Measurements from ENCODE around the gene KDSR. TPM values are rescaled to one million over a fixed set of nuclear protein-coding genes. Genes with fewer than 3 reads are reported as not detected.
A peak's percentile ranks its signal among the peaks of the same experiment; 100 is the strongest.

Gene KDSR
- total RNA-seq, 1 donor from 2014 or later, result 31.3 TPM

- Histone ChIP-seq H3K36me3 (peaks cover 89% of the 10 kb centered on the region), H3K27me3 (ENCODE audit: low read depth) (no peaks in the 10 kb centered on the region), H3K27ac (replicated peaks) (no peak overlapping the region), H3K4me1 (peaks cover 35% of the 10 kb centered on the region), H3K9me3 (replicated peaks) (no peaks in the 10 kb centered on the region), H3K4me3 (no peak overlapping the region)
- peak; percentile 64 for TF ChIP-seq CTCF (IDR thresholded peaks at IDR 0.05; ENCODE audit: borderline replicate concordance)
- intact Hi-C loops (cut with micrococcal nuclease), result no loop called here
- no peak for DNase-seq
Observed at GRCh38 chr18:63342206-63342605, 24.8 kb downstream of the KDSR start.

DNA sequence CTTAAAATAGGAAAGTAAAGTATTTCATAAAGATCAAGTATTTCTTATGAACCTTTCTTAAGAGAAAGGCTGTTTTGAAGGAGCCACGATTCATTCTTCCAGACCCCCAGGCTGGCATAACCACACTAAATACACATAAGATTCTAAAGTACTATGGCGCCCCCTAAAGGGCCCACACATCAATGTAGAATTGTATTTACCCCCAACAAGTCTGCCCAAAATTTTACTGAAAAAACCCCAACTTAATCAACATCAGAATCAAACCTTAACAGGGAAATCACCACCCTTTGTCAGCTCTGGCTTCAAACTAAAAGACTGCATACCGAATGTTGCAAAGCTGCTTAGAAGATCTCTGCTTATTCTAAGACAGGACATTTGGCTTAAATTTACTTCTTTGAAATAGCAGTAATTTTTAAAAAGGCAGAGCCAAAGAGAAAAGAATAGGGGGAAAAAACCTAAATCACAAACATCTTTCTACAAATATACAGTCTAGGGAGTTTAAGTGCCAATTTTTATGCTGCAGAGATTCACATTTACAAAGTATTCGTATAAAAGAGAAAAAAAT lies 27.0 kb downstream of the KDSR start:
- Histone ChIP-seq H3K27me3 (ENCODE audit: low read depth) (no peaks in the 10 kb centered on the region), H3K9me3 (replicated peaks) (no peaks in the 10 kb centered on the region), H3K36me3 (peaks cover 88% of the 10 kb centered on the region), H3K4me1 (peaks cover 13% of the 10 kb centered on the region), H3K27ac (replicated peaks) (no peak overlapping the region), H3K4me3 (no peak overlapping the region)
- peak; percentile 59 for TF ChIP-seq CTCF (IDR thresholded peaks at IDR 0.05; ENCODE audit: borderline replicate concordance)
- no peak for DNase-seq
- intact Hi-C loops (cut with micrococcal nuclease), result no loop called here

DNA sequence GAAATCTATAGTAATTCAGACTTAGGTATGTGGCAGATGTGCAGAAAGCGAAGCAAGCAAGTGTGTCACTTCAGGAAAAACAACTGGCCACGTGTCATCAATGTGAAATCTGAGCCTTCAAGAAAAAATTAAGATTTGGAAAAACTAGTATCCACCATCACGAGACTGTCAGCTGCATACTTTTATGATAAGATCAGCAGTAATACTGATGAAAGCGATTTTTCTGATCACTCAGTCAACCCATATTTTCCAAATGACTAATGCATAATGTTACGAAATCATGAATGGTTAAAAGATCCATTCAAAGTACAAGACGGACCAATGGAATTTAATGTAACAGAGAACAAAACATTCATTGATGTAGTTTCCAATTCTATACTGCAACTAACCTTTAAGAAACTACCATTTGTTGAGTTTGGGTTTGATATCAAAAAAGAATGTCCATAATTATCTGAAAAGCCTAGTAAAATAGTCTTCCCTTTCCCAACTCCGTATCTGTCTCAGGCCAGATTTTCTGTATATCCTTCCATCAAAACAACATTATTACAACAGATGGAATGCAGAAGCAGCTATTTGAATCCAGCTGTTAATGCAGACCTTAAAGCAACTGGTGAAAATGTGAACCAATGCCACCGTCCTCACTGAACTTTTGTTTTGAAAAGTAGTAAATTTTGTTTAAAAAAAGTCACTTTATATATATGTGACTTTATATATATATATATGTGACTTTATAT lies 30.5 kb downstream of the KDSR start:
- intact Hi-C loops (cut with micrococcal nuclease), result no loop called here
- H3K27ac ChIP-seq (replicated peaks), result peak overlapping the region; percentile 25
- DNase-seq, result no peak
- no peak overlapping the region for H3K4me3 ChIP-seq
- TF ChIP-seq CTCF (IDR thresholded peaks at IDR 0.05; ENCODE audit: borderline replicate concordance), result no peak
- peaks cover 87% of the 10 kb centered on the region for H3K36me3 ChIP-seq
- no peaks in the 10 kb centered on the region for H3K4me1 ChIP-seq
- H3K9me3 ChIP-seq (replicated peaks), result no peaks in the 10 kb centered on the region
- no peaks in the 10 kb centered on the region for H3K27me3 ChIP-seq (ENCODE audit: low read depth)

DNA sequence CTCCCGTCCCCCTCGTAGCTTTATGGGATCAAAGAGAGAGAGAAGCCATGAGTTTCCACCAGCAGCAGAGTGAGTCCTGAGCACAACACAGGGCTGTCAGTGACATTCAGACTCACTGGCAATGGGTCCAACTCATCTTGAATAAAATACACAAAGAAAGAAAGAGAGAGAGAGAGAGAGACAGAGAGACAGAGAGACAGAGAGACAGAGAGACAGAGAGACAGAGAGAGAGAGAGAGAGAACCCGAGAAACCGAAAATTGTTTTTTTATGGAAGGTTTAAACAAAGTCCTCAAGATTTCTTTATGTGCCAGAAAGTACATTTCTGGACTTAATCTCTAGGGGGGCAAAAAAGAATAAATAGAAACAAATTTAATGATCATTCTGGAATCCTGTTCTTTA lies 35.9 kb downstream of the KDSR start:
- DNase-seq, result no peak
- H3K27me3 ChIP-seq (ENCODE audit: low read depth), result no peaks in the 10 kb centered on the region
- H3K4me1 ChIP-seq, result no peaks in the 10 kb centered on the region
- H3K9me3 ChIP-seq (replicated peaks), result no peaks in the 10 kb centered on the region
- TF ChIP-seq CTCF (IDR thresholded peaks at IDR 0.05; ENCODE audit: borderline replicate concordance), result no peak
- H3K36me3 ChIP-seq, result peaks cover 57% of the 10 kb centered on the region
- H3K27ac ChIP-seq (replicated peaks), result no peak overlapping the region
- intact Hi-C loops (cut with micrococcal nuclease), result no loop called here
- H3K4me3 ChIP-seq, result no peak overlapping the region

- H3K4me1 ChIP-seq, result no peaks in the 10 kb centered on the region
- H3K36me3 ChIP-seq, result peaks cover 43% of the 10 kb centered on the region
- DNase-seq, result no peak
- no peaks in the 10 kb centered on the region for H3K9me3 ChIP-seq (replicated peaks)
- H3K27me3 ChIP-seq (ENCODE audit: low read depth), result no peaks in the 10 kb centered on the region
- H3K4me3 ChIP-seq, result no peak overlapping the region
- TF ChIP-seq CTCF (IDR thresholded peaks at IDR 0.05; ENCODE audit: borderline replicate concordance), result no peak
- intact Hi-C loops (cut with micrococcal nuclease), result loop anchor here (10.0 kb wide), 1 partner anchor 315 kb away; no protein-coding TSS in a partner anchor
- H3K27ac ChIP-seq (replicated peaks), result no peak overlapping the region
Observed at GRCh38 chr18:63329431-63330145, 37.4 kb downstream of the KDSR start.

Data from left ventricle myocardium inferior (tissue), 1 donor.